GM23338 (cell line): ENCODE data around the gene MAGI3. TPM values are rescaled to one million over a fixed set of nuclear protein-coding genes. Genes with fewer than 3 reads are reported as not detected.

Experiments
- ATAC-seq: fragments of 200-7000 bp; cut with Tn5 transposase; 3 replicates; pipeline ENCODE4 v1.9.1; 2020
- DNase-seq: peaks from one replicate; pipeline ENCODE4 v3.0.0-alpha.2; 2015; ENCODE audit warnings: low spot score
- H2AFZ ChIP-seq: fragments of 200-600 bp; sonication (generic); 2 replicates; pipeline ENCODE4 v1.8.0; 2016; ENCODE audit warnings: antibody characterized with exemption, mild to moderate bottlenecking, moderate library complexity
- H3F3A ChIP-seq: fragments of 200-600 bp; sonication (generic); replicated peaks from 2 replicates; pipeline ENCODE4 v1.8.0; 2017; ENCODE audit warnings: antibody characterized with exemption, mixed run types, low read depth
- H3K27ac ChIP-seq: fragments of 200-600 bp; sonication (generic); 2 replicates; pipeline ENCODE4 v1.6.1; 2016; ENCODE audit warnings: low read depth
- H3K27me3 ChIP-seq: fragments of 200-600 bp; sonication (generic); 2 replicates; pipeline ENCODE4 v1.8.0; 2016; ENCODE audit warnings: mild to moderate bottlenecking, mixed run types, moderate library complexity; ENCODE audit not compliant: insufficient read depth
- H3K36me3 ChIP-seq: fragments of 200-600 bp; sonication (generic); 2 replicates; pipeline ENCODE4 v1.8.0; 2016; ENCODE audit warnings: mild to moderate bottlenecking; ENCODE audit not compliant: insufficient read depth
- H3K4me1 ChIP-seq: fragments of 200-600 bp; sonication (generic); 2 replicates; pipeline ENCODE4 v1.8.0; 2016; ENCODE audit warnings: mild to moderate bottlenecking, moderate library complexity; ENCODE audit not compliant: insufficient read depth
- H3K4me2 ChIP-seq: fragments of 200-600 bp; sonication (generic); 2 replicates; pipeline ENCODE4 v1.7.1; 2017; ENCODE audit warnings: mixed run types
- H3K4me3 ChIP-seq: fragments of 200-600 bp; sonication (generic); 2 replicates; pipeline ENCODE4 v1.6.1; 2016; ENCODE audit warnings: mixed run types
- H3K79me2 ChIP-seq: fragments of 200-600 bp; sonication (generic); replicated peaks from 2 replicates; pipeline ENCODE4 v1.8.0; 2017; ENCODE audit warnings: mild to moderate bottlenecking; ENCODE audit not compliant: insufficient read depth
- H3K9me2 ChIP-seq: fragments of 200-600 bp; sonication (generic); 2 replicates; pipeline ENCODE4 v1.8.0; 2017; ENCODE audit not compliant: insufficient read depth
- H4K20me1 ChIP-seq: fragments of 200-600 bp; sonication (generic); replicated peaks from 2 replicates; pipeline ENCODE4 v1.8.0; 2017; ENCODE audit warnings: mild to moderate bottlenecking; ENCODE audit not compliant: insufficient read depth
- H3K27ac Mint-ChIP-seq: 2 replicates; pipeline ENCODE4 v1.8.0; 2020; ENCODE audit warnings: inconsistent platforms, mild to moderate bottlenecking, moderate library complexity, mixed read lengths
- H3K27me3 Mint-ChIP-seq: 3 replicates; pipeline ENCODE4 v1.8.0; 2022; ENCODE audit warnings: low read depth, mild to moderate bottlenecking, moderate library complexity, mixed read lengths, inconsistent platforms; ENCODE audit not compliant: insufficient read depth, poor library complexity
- H3K36me3 Mint-ChIP-seq: 3 replicates; pipeline ENCODE4 v1.8.0; 2021; ENCODE audit warnings: low read depth, mild to moderate bottlenecking, inconsistent platforms, moderate library complexity, mixed read lengths
- H3K4me1 Mint-ChIP-seq: 3 replicates; pipeline ENCODE4 v1.8.0; 2020; ENCODE audit warnings: mild to moderate bottlenecking, inconsistent platforms, mixed read lengths
- H3K4me3 Mint-ChIP-seq: 3 replicates; pipeline ENCODE4 v1.8.0; 2021; ENCODE audit warnings: moderate library complexity, mild to moderate bottlenecking, inconsistent platforms, mixed read lengths
- H3K9me3 Mint-ChIP-seq: 3 replicates; pipeline ENCODE4 v1.8.0; 2020; ENCODE audit warnings: moderate library complexity, mild to moderate bottlenecking, inconsistent platforms, mixed read lengths
- CREB1 ChIP-seq: fragments of 250-450 bp; sonication (Bioruptor Pico); IDR thresholded peaks from 2 replicates; pipeline ENCODE4 v1.5.0; 2020; ENCODE audit warnings: low read depth, mild to moderate bottlenecking, moderate library complexity
- EZH2 ChIP-seq: fragments of 200-600 bp; sonication (generic); IDR thresholded peaks from one replicate; pipeline ENCODE4 v1.8.0; 2017; ENCODE audit warnings: antibody characterized with exemption, mild to moderate bottlenecking, low read depth; ENCODE audit not compliant: unreplicated experiment
- EZH2phosphoT487 ChIP-seq: fragments of 200-600 bp; sonication (generic); IDR thresholded peaks from one replicate; pipeline ENCODE4 v1.8.1; 2018; ENCODE audit warnings: antibody characterized with exemption; ENCODE audit not compliant: unreplicated experiment
- JUNB ChIP-seq: IDR thresholded peaks from one replicate; pipeline ENCODE4 v1.6.1; 2016; ENCODE audit warnings: antibody characterized with exemption; ENCODE audit not compliant: unreplicated experiment
- ZNF331 ChIP-seq: fragments of 250-450 bp; sonication (Bioruptor Pico); IDR thresholded peaks from 2 replicates; pipeline ENCODE4 v1.5.0; 2020; ENCODE audit warnings: low read depth, mild to moderate bottlenecking, moderate library complexity
- polyA plus RNA-seq: library from polyadenylated mRNA; unstranded; fragments of >200 nt; fragmentation: Nextera tagmentation; extraction: Ambion mirVana; gene quantifications from 2 replicates; pipeline ENCODE4 v1.2.1, GENCODE V29; 2016
- total RNA-seq: library from RNA; depleted of rRNA; stranded (reverse); fragments of >200 nt; shearing (Covaris generic); gene quantifications from 2 replicates; pipeline ENCODE4 v1.2.3, GENCODE V29; 2014
- TF ChIP-seq, protein P1 (sequence below): IDR thresholded peaks from one replicate; pipeline ENCODE4 v1.6.1; 2018; ENCODE audit warnings: antibody characterized with exemption; ENCODE audit not compliant: unreplicated experiment
- TF ChIP-seq, protein P2 (sequence below), 2 experiments: fragments of 200-600 bp in 1 of 2; sonication (generic) in 1 of 2; conservative IDR thresholded peaks; 2 replicates each; pipeline versions ENCODE4 v1.5.1 to v1.6.1; 2016 to 2017; ENCODE audit warnings: antibody characterized with exemption in 2 of 2, low read depth in 2 of 2, mild to moderate bottlenecking in 2 of 2, moderate library complexity in 1 of 2
- TF ChIP-seq, protein P3 (sequence below): IDR thresholded peaks from 2 replicates; pipeline ENCODE4 v1.6.1; 2016; ENCODE audit warnings: antibody characterized with exemption

The MAGI3 gene
- total and polyA plus RNA-seq, 2 experiments from 2014 or later, result 3.9 to 10.0 TPM

DNA sequence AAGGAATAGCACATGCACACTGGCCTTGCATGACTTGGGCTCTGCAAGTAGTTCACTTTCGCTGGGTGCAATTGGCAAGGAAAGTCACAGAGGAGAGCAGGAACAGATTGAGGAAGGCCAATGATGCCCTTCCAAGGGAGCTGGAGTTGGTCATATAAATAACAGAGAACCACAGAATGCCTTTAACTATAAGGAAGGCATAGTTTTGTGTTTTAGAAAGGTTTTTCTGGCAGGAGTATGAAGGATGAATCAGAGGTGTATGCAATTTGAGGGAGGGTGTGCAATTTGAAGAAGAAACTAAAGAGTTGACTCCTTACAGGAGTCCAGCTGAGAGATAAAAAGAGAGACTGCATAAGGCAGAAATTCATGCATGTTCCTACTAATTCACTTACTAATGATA lies 256.8 kb downstream of the MAGI3 start:
- no peaks in the 10 kb centered on the region for H3K9me2 ChIP-seq
- Mint-ChIP-seq H3K27me3 (no peaks in the 10 kb centered on the region), H3K4me1 (no peaks in the 10 kb centered on the region), H3K9me3 (no peaks in the 10 kb centered on the region), H3K4me3 (no peak overlapping the region), H3K36me3 (no peaks in the 10 kb centered on the region), H3K27ac (no peak overlapping the region)
- H2AFZ ChIP-seq, result no peak overlapping the region
- DNase-seq (no peak), ATAC-seq (no peak)
- no peaks in the 10 kb centered on the region for H4K20me1 ChIP-seq
- no peaks in the 10 kb centered on the region for H3K36me3 ChIP-seq
- H3K27ac ChIP-seq, result no peak overlapping the region
- H3F3A ChIP-seq, result no peaks in the 10 kb centered on the region
- H3K79me2 ChIP-seq, result no peaks in the 10 kb centered on the region
- no peak for TF ChIP-seq EZH2phosphoT487
- TF ChIP-seq ZNF331, result no peak
- no peak for TF ChIP-seq CREB1 (CRISPR knock-in tag)
- no peak overlapping the region for H3K4me3 ChIP-seq
- H3K4me1 ChIP-seq, result no peaks in the 10 kb centered on the region
- H3K4me2 ChIP-seq, result no peak overlapping the region
- H3K27me3 ChIP-seq, result no peaks in the 10 kb centered on the region

DNA sequence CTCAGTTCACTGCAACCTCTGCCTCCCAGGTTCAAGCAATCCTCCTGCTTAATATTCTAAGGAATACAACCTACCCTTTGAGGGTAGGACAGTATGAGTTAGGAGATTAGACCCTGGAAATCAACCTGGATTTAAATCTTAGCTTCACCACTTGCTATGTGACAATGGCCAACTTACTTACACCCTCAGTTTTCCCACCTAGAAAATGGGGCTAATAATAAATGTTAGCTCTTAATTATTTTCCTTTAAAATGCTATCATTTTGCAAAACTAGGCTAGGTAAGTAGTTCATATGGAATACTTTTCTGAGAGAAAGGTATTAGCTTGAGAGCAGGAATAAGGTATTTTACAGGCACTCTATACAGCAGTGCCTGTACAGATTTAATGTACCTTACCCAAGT lies 258.2 kb downstream of the MAGI3 start:
- DNase-seq (no peak), ATAC-seq (no peak)
- Mint-ChIP-seq H3K9me3 (no peaks in the 10 kb centered on the region), H3K4me3 (no peak overlapping the region), H3K36me3 (no peaks in the 10 kb centered on the region), H3K27ac (no peak overlapping the region), H3K4me1 (no peaks in the 10 kb centered on the region), H3K27me3 (no peaks in the 10 kb centered on the region)
- H3K27me3 ChIP-seq, result no peaks in the 10 kb centered on the region
- H3K27ac ChIP-seq, result no peak overlapping the region
- no peak for TF ChIP-seq ZNF331
- TF ChIP-seq CREB1 (CRISPR knock-in tag), result no peak
- TF ChIP-seq, protein P1, sequence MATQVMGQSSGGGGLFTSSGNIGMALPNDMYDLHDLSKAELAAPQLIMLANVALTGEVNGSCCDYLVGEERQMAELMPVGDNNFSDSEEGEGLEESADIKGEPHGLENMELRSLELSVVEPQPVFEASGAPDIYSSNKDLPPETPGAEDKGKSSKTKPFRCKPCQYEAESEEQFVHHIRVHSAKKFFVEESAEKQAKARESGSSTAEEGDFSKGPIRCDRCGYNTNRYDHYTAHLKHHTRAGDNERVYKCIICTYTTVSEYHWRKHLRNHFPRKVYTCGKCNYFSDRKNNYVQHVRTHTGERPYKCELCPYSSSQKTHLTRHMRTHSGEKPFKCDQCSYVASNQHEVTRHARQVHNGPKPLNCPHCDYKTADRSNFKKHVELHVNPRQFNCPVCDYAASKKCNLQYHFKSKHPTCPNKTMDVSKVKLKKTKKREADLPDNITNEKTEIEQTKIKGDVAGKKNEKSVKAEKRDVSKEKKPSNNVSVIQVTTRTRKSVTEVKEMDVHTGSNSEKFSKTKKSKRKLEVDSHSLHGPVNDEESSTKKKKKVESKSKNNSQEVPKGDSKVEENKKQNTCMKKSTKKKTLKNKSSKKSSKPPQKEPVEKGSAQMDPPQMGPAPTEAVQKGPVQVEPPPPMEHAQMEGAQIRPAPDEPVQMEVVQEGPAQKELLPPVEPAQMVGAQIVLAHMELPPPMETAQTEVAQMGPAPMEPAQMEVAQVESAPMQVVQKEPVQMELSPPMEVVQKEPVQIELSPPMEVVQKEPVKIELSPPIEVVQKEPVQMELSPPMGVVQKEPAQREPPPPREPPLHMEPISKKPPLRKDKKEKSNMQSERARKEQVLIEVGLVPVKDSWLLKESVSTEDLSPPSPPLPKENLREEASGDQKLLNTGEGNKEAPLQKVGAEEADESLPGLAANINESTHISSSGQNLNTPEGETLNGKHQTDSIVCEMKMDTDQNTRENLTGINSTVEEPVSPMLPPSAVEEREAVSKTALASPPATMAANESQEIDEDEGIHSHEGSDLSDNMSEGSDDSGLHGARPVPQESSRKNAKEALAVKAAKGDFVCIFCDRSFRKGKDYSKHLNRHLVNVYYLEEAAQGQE, result no peak
- TF ChIP-seq, protein P2, sequence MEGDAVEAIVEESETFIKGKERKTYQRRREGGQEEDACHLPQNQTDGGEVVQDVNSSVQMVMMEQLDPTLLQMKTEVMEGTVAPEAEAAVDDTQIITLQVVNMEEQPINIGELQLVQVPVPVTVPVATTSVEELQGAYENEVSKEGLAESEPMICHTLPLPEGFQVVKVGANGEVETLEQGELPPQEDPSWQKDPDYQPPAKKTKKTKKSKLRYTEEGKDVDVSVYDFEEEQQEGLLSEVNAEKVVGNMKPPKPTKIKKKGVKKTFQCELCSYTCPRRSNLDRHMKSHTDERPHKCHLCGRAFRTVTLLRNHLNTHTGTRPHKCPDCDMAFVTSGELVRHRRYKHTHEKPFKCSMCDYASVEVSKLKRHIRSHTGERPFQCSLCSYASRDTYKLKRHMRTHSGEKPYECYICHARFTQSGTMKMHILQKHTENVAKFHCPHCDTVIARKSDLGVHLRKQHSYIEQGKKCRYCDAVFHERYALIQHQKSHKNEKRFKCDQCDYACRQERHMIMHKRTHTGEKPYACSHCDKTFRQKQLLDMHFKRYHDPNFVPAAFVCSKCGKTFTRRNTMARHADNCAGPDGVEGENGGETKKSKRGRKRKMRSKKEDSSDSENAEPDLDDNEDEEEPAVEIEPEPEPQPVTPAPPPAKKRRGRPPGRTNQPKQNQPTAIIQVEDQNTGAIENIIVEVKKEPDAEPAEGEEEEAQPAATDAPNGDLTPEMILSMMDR (conservative IDR thresholded peaks at IDR 0.05; ENCODE audit: low read depth in 2 of 2), result no peak
- no peaks in the 10 kb centered on the region for H3K36me3 ChIP-seq
- H2AFZ ChIP-seq, result no peak overlapping the region
- no peaks in the 10 kb centered on the region for H3K79me2 ChIP-seq
- no peak overlapping the region for H3K4me2 ChIP-seq
- no peaks in the 10 kb centered on the region for H3F3A ChIP-seq
- no peak overlapping the region for H3K4me3 ChIP-seq
- H4K20me1 ChIP-seq, result no peaks in the 10 kb centered on the region
- H3K4me1 ChIP-seq, result no peaks in the 10 kb centered on the region
- no peaks in the 10 kb centered on the region for H3K9me2 ChIP-seq

DNA sequence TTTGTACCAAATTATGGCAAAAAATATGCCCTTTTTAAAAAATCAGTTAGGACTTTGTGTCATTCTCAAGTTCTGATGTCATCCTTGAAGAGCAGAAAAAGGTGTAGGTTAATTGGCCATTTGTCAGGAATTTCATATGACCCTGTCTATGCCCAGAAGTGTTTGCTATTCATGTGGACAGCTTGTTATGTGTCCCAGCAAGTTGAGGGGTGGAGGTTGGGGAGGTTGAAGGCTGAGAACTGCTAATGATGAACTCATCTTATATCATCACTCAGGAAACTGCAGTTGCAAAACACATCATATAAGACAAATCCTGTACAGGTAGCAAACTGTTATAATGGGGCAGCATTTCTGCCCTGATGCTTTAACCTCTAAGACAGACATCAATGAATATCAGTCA lies 262.5 kb downstream of the MAGI3 start:
- no peaks in the 10 kb centered on the region for H3K9me2 ChIP-seq
- H3K27me3 ChIP-seq, result no peaks in the 10 kb centered on the region
- Mint-ChIP-seq H3K27ac (no peak overlapping the region), H3K27me3 (no peaks in the 10 kb centered on the region), H3K36me3 (no peaks in the 10 kb centered on the region), H3K9me3 (no peaks in the 10 kb centered on the region), H3K4me1 (no peaks in the 10 kb centered on the region), H3K4me3 (no peak overlapping the region)
- no peak overlapping the region for H2AFZ ChIP-seq
- H3K79me2 ChIP-seq, result no peaks in the 10 kb centered on the region
- H3K36me3 ChIP-seq, result no peaks in the 10 kb centered on the region
- no peaks in the 10 kb centered on the region for H3K4me1 ChIP-seq
- no peak overlapping the region for H3K27ac ChIP-seq
- no peak overlapping the region for H3K4me2 ChIP-seq
- H3K4me3 ChIP-seq, result no peak overlapping the region
- DNase-seq (no peak), ATAC-seq (no peak)
- no peaks in the 10 kb centered on the region for H4K20me1 ChIP-seq
- H3F3A ChIP-seq, result no peaks in the 10 kb centered on the region
- TF ChIP-seq JUNB (no peak), EZH2 (no peak)
- TF ChIP-seq, protein P3, sequence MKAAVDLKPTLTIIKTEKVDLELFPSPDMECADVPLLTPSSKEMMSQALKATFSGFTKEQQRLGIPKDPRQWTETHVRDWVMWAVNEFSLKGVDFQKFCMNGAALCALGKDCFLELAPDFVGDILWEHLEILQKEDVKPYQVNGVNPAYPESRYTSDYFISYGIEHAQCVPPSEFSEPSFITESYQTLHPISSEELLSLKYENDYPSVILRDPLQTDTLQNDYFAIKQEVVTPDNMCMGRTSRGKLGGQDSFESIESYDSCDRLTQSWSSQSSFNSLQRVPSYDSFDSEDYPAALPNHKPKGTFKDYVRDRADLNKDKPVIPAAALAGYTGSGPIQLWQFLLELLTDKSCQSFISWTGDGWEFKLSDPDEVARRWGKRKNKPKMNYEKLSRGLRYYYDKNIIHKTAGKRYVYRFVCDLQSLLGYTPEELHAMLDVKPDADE, result no peak
